ENCODE measurements around the gene RTKN2.

RTKN2 gene

GRCh38 chr10:62233356-62234076, 35.1 kb downstream of the RTKN2 start:
- Histone ChIP-seq H3K27me3 (ENCODE audit: control insufficient read depth in 5 of 5, insufficient read depth in 4 of 5, low read length in 5 of 5) (no peaks in the 10 kb centered on the region), H3K36me3 (ENCODE audit: control insufficient read depth in 5 of 5, insufficient read depth in 5 of 5, low read length in 5 of 5) (no peaks in the 10 kb centered on the region), H3K4me1 (ENCODE audit: control insufficient read depth in 5 of 5, insufficient read depth in 5 of 5, low read length in 5 of 5) (peaks cover 0 to 27% (median 7%) of the 10 kb centered on the region in 5 donors), H3K9me3 (ENCODE audit: control insufficient read depth in 5 of 5, low read length in 5 of 5) (no peaks in the 10 kb centered on the region), H3K9ac (ENCODE audit: low read length in 5 of 5) (no peak overlapping the region), H3K4me3 (ENCODE audit: low read depth in 1 of 5, low read length in 5 of 5) (peak overlapping the region in 1 of 5 donors; percentile 5), H3K27ac (ENCODE audit: low read depth, low read length) (peak overlapping the region; percentile 48)

DNA sequence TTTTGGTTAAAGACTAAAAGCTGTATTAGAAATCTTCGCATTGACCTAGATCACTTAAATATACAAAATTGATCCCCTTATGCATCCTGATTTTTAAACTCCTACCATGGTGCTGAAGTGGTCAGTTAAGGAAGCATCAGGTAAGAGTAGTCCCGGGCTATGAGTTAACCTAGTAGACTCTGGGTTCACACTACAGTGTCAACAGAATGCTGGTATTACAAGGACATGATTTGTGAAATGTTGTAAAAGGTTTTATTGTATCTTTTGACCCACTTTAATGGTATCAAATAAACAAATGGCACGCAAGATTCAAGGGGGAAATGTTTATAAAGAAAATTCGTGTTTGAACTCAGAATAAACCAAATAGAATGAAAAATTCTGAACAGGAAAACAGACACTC, 36.8 kb downstream of the RTKN2 start:
- peak overlapping the region; percentile 22 for H3K27ac ChIP-seq (ENCODE audit: low read depth, low read length)
- H3K36me3 ChIP-seq (ENCODE audit: control insufficient read depth in 5 of 5, insufficient read depth in 5 of 5, low read length in 5 of 5): no peaks in the 10 kb centered on the region
- no peaks in the 10 kb centered on the region for H3K9me3 ChIP-seq (ENCODE audit: control insufficient read depth in 5 of 5, low read length in 5 of 5)
- peak overlapping the region in 1 of 5 donors; percentile 24 for H3K9ac ChIP-seq (ENCODE audit: low read length in 5 of 5)
- H3K4me3 ChIP-seq (ENCODE audit: low read depth in 1 of 5, low read length in 5 of 5): no peak overlapping the region
- peaks cover 0 to 27% (median 7%) of the 10 kb centered on the region in 5 donors for H3K4me1 ChIP-seq (ENCODE audit: control insufficient read depth in 5 of 5, insufficient read depth in 5 of 5, low read length in 5 of 5)
- H3K27me3 ChIP-seq (ENCODE audit: control insufficient read depth in 5 of 5, insufficient read depth in 4 of 5, low read length in 5 of 5): no peaks in the 10 kb centered on the region

- Histone ChIP-seq H3K9me3 (ENCODE audit: control insufficient read depth in 5 of 5, low read length in 5 of 5) (no peaks in the 10 kb centered on the region), H3K27me3 (ENCODE audit: control insufficient read depth in 5 of 5, insufficient read depth in 4 of 5, low read length in 5 of 5) (no peaks in the 10 kb centered on the region), H3K27ac (ENCODE audit: low read depth, low read length) (peak overlapping the region; percentile 22), H3K4me1 (ENCODE audit: control insufficient read depth in 5 of 5, insufficient read depth in 5 of 5, low read length in 5 of 5) (peaks cover 0 to 27% (median 7%) of the 10 kb centered on the region in 5 donors), H3K36me3 (ENCODE audit: control insufficient read depth in 5 of 5, insufficient read depth in 5 of 5, low read length in 5 of 5) (no peaks in the 10 kb centered on the region), H3K9ac (ENCODE audit: low read length in 5 of 5) (no peak overlapping the region), H3K4me3 (ENCODE audit: low read depth in 1 of 5, low read length in 5 of 5) (no peak overlapping the region)
Observed at GRCh38 chr10:62231371-62231770, 37.3 kb downstream of the RTKN2 start.

DNA sequence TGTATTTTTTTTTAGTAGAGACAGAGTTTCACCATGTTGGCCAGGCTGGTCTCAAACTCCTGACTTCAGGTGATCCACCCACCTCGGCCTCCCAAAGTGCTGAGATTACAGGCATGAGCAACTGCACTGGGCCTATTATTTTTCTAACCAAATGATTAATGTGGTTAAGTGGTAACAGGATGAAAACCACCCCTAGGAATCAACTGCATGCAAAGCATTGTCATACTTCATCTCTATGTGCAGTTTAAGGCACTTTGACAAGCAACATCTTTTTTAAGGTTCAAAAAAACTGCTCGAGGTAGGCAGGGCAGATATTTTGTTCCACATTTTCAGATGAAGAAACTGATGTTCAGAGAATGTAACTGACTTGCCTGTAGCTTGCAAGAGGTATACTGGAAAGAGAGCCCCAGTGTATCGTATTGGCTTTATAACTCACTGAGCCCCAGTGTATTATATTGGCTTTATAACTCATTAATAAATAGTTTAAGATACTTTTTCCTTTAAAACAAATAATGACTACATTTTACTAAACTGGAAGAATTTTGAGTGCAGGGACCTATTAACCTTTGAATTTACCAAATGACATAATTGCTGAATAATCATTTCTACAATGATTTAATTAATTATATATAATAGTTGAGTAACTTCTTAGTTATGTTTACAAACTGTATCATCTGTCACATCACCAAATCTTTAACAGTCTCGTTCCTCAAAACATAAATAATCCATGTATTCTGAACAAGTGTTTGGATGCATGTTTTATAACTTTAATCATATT, 38.1 kb downstream of the RTKN2 start:
- H3K9ac ChIP-seq (ENCODE audit: low read length in 5 of 5): no peak overlapping the region
- H3K4me1 ChIP-seq (ENCODE audit: control insufficient read depth in 5 of 5, insufficient read depth in 5 of 5, low read length in 5 of 5): peaks cover 0 to 27% (median 7%) of the 10 kb centered on the region in 5 donors
- H3K4me3 ChIP-seq (ENCODE audit: low read depth in 1 of 5, low read length in 5 of 5): no peak overlapping the region
- no peaks in the 10 kb centered on the region for H3K27me3 ChIP-seq (ENCODE audit: control insufficient read depth in 5 of 5, insufficient read depth in 4 of 5, low read length in 5 of 5)
- no peak overlapping the region for H3K27ac ChIP-seq (ENCODE audit: low read depth, low read length)
- H3K36me3 ChIP-seq (ENCODE audit: control insufficient read depth in 5 of 5, insufficient read depth in 5 of 5, low read length in 5 of 5): no peaks in the 10 kb centered on the region
- no peaks in the 10 kb centered on the region for H3K9me3 ChIP-seq (ENCODE audit: control insufficient read depth in 5 of 5, low read length in 5 of 5)

DNA sequence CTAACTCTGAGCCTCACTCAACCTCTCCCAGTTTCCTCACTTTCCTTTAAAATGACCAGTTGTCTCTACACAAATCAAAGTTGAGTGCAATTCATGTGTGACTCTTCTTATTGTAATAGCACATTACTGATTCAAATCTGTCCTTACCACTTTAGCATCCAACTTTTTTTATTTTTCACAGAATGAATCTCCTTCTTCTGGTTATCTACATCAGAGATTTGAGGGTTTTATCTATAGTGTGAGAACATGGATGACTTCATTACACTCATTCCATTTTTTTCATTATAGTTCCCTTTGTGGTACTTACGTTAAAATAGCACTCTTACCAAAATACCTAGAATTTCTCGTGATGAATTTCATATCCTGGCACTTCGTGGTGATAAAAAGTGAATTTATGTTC, 43.3 kb downstream of the RTKN2 start:
- Histone ChIP-seq H3K9ac (ENCODE audit: low read length in 5 of 5) (no peak overlapping the region), H3K4me1 (ENCODE audit: control insufficient read depth in 5 of 5, insufficient read depth in 5 of 5, low read length in 5 of 5) (no peaks in the 10 kb centered on the region), H3K36me3 (ENCODE audit: control insufficient read depth in 5 of 5, insufficient read depth in 5 of 5, low read length in 5 of 5) (no peaks in the 10 kb centered on the region), H3K9me3 (ENCODE audit: control insufficient read depth in 5 of 5, low read length in 5 of 5) (no peaks in the 10 kb centered on the region), H3K27ac (ENCODE audit: low read depth, low read length) (no peak overlapping the region), H3K27me3 (ENCODE audit: control insufficient read depth in 5 of 5, insufficient read depth in 4 of 5, low read length in 5 of 5) (no peaks in the 10 kb centered on the region), H3K4me3 (ENCODE audit: low read depth in 1 of 5, low read length in 5 of 5) (no peak overlapping the region)

DNA sequence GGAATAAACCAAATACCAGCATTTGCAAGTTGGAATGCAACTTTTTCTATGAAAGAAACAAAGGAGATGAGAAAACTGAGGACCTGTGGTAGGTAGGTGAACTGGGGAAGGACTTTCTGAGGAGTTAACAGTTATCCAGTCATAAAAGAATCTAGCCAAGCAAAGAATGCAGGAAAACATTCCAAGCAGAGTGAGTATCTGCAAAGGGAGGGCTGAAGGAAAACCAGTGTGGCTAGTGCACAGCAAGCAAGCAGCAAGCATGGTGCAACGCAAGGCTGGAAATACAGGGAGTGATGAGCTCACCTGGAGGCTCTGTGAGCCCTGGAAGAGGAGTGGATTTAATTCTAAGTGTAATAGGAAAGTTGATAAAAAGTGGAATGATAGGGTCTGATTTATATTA, 44.0 kb downstream of the RTKN2 start:
- Histone ChIP-seq H3K9ac (ENCODE audit: low read length in 5 of 5) (no peak overlapping the region), H3K4me1 (ENCODE audit: control insufficient read depth in 5 of 5, insufficient read depth in 5 of 5, low read length in 5 of 5) (no peaks in the 10 kb centered on the region), H3K36me3 (ENCODE audit: control insufficient read depth in 5 of 5, insufficient read depth in 5 of 5, low read length in 5 of 5) (no peaks in the 10 kb centered on the region), H3K4me3 (ENCODE audit: low read depth in 1 of 5, low read length in 5 of 5) (no peak overlapping the region), H3K9me3 (ENCODE audit: control insufficient read depth in 5 of 5, low read length in 5 of 5) (no peaks in the 10 kb centered on the region), H3K27ac (ENCODE audit: low read depth, low read length) (no peak overlapping the region), H3K27me3 (ENCODE audit: control insufficient read depth in 5 of 5, insufficient read depth in 4 of 5, low read length in 5 of 5) (no peaks in the 10 kb centered on the region)

- Histone ChIP-seq H3K27ac (ENCODE audit: low read depth, low read length) (no peak overlapping the region), H3K27me3 (ENCODE audit: control insufficient read depth in 5 of 5, insufficient read depth in 4 of 5, low read length in 5 of 5) (no peaks in the 10 kb centered on the region), H3K4me1 (ENCODE audit: control insufficient read depth in 5 of 5, insufficient read depth in 5 of 5, low read length in 5 of 5) (no peaks in the 10 kb centered on the region), H3K4me3 (ENCODE audit: low read depth in 1 of 5, low read length in 5 of 5) (no peak overlapping the region), H3K36me3 (ENCODE audit: control insufficient read depth in 5 of 5, insufficient read depth in 5 of 5, low read length in 5 of 5) (no peaks in the 10 kb centered on the region), H3K9me3 (ENCODE audit: control insufficient read depth in 5 of 5, low read length in 5 of 5) (no peaks in the 10 kb centered on the region), H3K9ac (ENCODE audit: low read length in 5 of 5) (no peak overlapping the region)
Observed at GRCh38 chr10:62217683-62218082, 51.0 kb downstream of the RTKN2 start.

GRCh38 chr10:62214364-62214874, 54.2 kb downstream of the RTKN2 start:
- no peak overlapping the region for H3K27ac ChIP-seq (ENCODE audit: low read depth, low read length)
- no peak overlapping the region for H3K9ac ChIP-seq (ENCODE audit: low read length in 5 of 5)
- H3K4me3 ChIP-seq (ENCODE audit: low read depth in 1 of 5, low read length in 5 of 5): no peak overlapping the region
- no peaks in the 10 kb centered on the region for H3K4me1 ChIP-seq (ENCODE audit: control insufficient read depth in 5 of 5, insufficient read depth in 5 of 5, low read length in 5 of 5)
- H3K36me3 ChIP-seq (ENCODE audit: control insufficient read depth in 5 of 5, insufficient read depth in 5 of 5, low read length in 5 of 5): no peaks in the 10 kb centered on the region
- H3K27me3 ChIP-seq (ENCODE audit: control insufficient read depth in 5 of 5, insufficient read depth in 4 of 5, low read length in 5 of 5): no peaks in the 10 kb centered on the region
- no peaks in the 10 kb centered on the region for H3K9me3 ChIP-seq (ENCODE audit: control insufficient read depth in 5 of 5, low read length in 5 of 5)

DNA sequence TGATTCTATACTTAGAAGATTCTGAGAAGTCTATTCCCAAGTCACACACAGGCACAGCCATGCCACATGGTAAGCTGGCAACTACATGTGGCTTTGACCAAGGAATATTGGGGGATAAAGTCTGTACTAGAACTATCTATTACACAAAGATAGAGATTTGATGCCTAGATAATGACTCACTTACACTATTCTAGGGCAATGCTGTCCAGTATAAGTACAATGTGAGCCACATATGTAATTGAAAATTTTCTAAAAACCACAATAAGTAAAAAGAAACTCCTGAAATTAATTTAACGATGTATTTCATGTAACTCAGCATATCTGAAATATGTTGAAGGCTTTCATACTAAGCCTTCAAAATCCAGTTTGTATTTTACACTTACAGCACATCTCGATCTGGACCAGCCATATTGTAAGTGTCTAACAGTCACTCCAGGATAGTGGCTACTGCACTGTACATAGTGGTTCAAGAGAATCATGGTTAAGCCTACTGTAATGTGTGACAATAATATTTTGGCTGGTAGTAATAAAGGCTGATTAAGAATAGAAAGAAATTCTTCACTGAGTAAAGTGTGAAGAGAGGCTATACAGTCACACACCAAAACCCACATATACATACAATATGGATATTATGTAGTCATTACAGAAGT, 62.8 kb downstream of the RTKN2 start:
- no peaks in the 10 kb centered on the region for H3K9me3 ChIP-seq (ENCODE audit: control insufficient read depth in 5 of 5, low read length in 5 of 5)
- H3K27ac ChIP-seq (ENCODE audit: low read depth, low read length): no peak overlapping the region

GRCh38 chr10:62199584-62199983, 69.1 kb downstream of the RTKN2 start:
- Histone ChIP-seq H3K9ac (ENCODE audit: low read length in 5 of 5) (no peak overlapping the region), H3K9me3 (ENCODE audit: control insufficient read depth in 5 of 5, low read length in 5 of 5) (no peaks in the 10 kb centered on the region), H3K4me1 (ENCODE audit: control insufficient read depth in 5 of 5, insufficient read depth in 5 of 5, low read length in 5 of 5) (peaks cover 0 to 15% (median 7%) of the 10 kb centered on the region in 5 donors), H3K4me3 (ENCODE audit: low read depth in 1 of 5, low read length in 5 of 5) (no peak overlapping the region), H3K36me3 (ENCODE audit: control insufficient read depth in 5 of 5, insufficient read depth in 5 of 5, low read length in 5 of 5) (no peaks in the 10 kb centered on the region), H3K27me3 (ENCODE audit: control insufficient read depth in 5 of 5, insufficient read depth in 4 of 5, low read length in 5 of 5) (no peaks in the 10 kb centered on the region), H3K27ac (ENCODE audit: low read depth, low read length) (no peak overlapping the region)

More for the DNA sequence above, 62.8 kb downstream of the RTKN2 start:
- no peaks in the 10 kb centered on the region for H3K36me3 ChIP-seq (ENCODE audit: control insufficient read depth in 5 of 5, insufficient read depth in 5 of 5, low read length in 5 of 5)
- no peaks in the 10 kb centered on the region for H3K27me3 ChIP-seq (ENCODE audit: control insufficient read depth in 5 of 5, insufficient read depth in 4 of 5, low read length in 5 of 5)
- no peak overlapping the region for H3K4me3 ChIP-seq (ENCODE audit: low read depth in 1 of 5, low read length in 5 of 5)
- H3K9ac ChIP-seq (ENCODE audit: low read length in 5 of 5): no peak overlapping the region
- H3K4me1 ChIP-seq (ENCODE audit: control insufficient read depth in 5 of 5, insufficient read depth in 5 of 5, low read length in 5 of 5): no peaks in the 10 kb centered on the region

Measured in subcutaneous abdominal adipose tissue (tissue), 5 donors.